ENCODE data around the gene GAK. TPM values are rescaled to one million over a fixed set of nuclear protein-coding genes. Genes with fewer than 3 reads are reported as not detected.

The GAK gene
- total and polyA plus RNA-seq, 4 donors = 27.4 to 69.7 (median 47.0) TPM

- 71% methylated on average over 24 of the region's 24 CpGs for WGBS
- DNase-seq (ENCODE audit: low spot score) = no peak
- Histone ChIP-seq H3K27ac (ENCODE audit: low read depth in 1 of 2, low read length in 2 of 2) (no peak overlapping the region), H3K4me1 (ENCODE audit: control insufficient read depth in 4 of 4, insufficient read depth in 4 of 4, low read length in 3 of 4) (peaks cover 2 to 8% (median 7%) of the 10 kb centered on the region in 4 donors), H3K27me3 (ENCODE audit: control insufficient read depth in 4 of 4, insufficient read depth in 4 of 4, low read length in 3 of 4) (no peaks in the 10 kb centered on the region), H3K4me3 (ENCODE audit: low read depth in 1 of 3, low read length in 3 of 3) (no peak overlapping the region), H3K9ac (ENCODE audit: low read depth in 1 of 2, low read length in 2 of 2) (no peak overlapping the region), H3K9me3 (ENCODE audit: control insufficient read depth in 4 of 4, low read length in 3 of 4) (no peaks in the 10 kb centered on the region), H3K36me3 (ENCODE audit: control insufficient read depth in 4 of 4, insufficient read depth in 3 of 4, low read depth in 1 of 4, low read length in 3 of 4) (no peaks in the 10 kb centered on the region)
- TF ChIP-seq ZBTB33 (IDR thresholded peaks at IDR 0.05) (no peak), RXRA (IDR thresholded peaks at IDR 0.05) (no peak), ATF3 (IDR thresholded peaks at IDR 0.05) (no peak), NR2F2 (IDR thresholded peaks at IDR 0.05) (no peak), TAF1 (conservative IDR thresholded peaks at IDR 0.05) (no peak)
Measured at GRCh38 chr4:822361-823175, 109.5 kb downstream of the GAK start.

- Histone ChIP-seq H3K27me3 (ENCODE audit: control insufficient read depth in 4 of 4, insufficient read depth in 4 of 4, low read length in 3 of 4) (no peaks in the 10 kb centered on the region), H3K36me3 (ENCODE audit: control insufficient read depth in 4 of 4, insufficient read depth in 3 of 4, low read depth in 1 of 4, low read length in 3 of 4) (no peaks in the 10 kb centered on the region), H3K9me3 (ENCODE audit: control insufficient read depth in 4 of 4, low read length in 3 of 4) (no peaks in the 10 kb centered on the region), H3K27ac (ENCODE audit: low read depth in 1 of 2, low read length in 2 of 2) (no peak overlapping the region), H3K9ac (ENCODE audit: low read depth in 1 of 2, low read length in 2 of 2) (no peak overlapping the region), H3K4me1 (ENCODE audit: control insufficient read depth in 4 of 4, insufficient read depth in 4 of 4, low read length in 3 of 4) (peaks cover 2 to 6% (median 5%) of the 10 kb centered on the region in 4 donors), H3K4me3 (ENCODE audit: low read depth in 1 of 3, low read length in 3 of 3) (no peak overlapping the region)
- no peak for DNase-seq (ENCODE audit: low spot score)
- TF ChIP-seq EGR1 (IDR thresholded peaks at IDR 0.05; ENCODE audit: low read depth in 2 of 2) (no peak), FOXA1 (IDR thresholded peaks at IDR 0.05) (no peak)
- WGBS = 91% methylated on average over 16 of the region's 16 CpGs
Measured at GRCh38 chr4:821631-822030, 110.5 kb downstream of the GAK start.

GRCh38 chr4:821181-821591 is 110.9 kb downstream of the GAK start:
- Histone ChIP-seq H3K27ac (ENCODE audit: low read depth in 1 of 2, low read length in 2 of 2) (no peak overlapping the region), H3K9ac (ENCODE audit: low read depth in 1 of 2, low read length in 2 of 2) (no peak overlapping the region), H3K4me1 (ENCODE audit: control insufficient read depth in 4 of 4, insufficient read depth in 4 of 4, low read length in 3 of 4) (peaks cover 2 to 6% (median 4%) of the 10 kb centered on the region in 4 donors), H3K4me3 (ENCODE audit: low read depth in 1 of 3, low read length in 3 of 3) (no peak overlapping the region), H3K9me3 (ENCODE audit: control insufficient read depth in 4 of 4, low read length in 3 of 4) (no peaks in the 10 kb centered on the region), H3K36me3 (ENCODE audit: control insufficient read depth in 4 of 4, insufficient read depth in 3 of 4, low read depth in 1 of 4, low read length in 3 of 4) (no peaks in the 10 kb centered on the region), H3K27me3 (ENCODE audit: control insufficient read depth in 4 of 4, insufficient read depth in 4 of 4, low read length in 3 of 4) (no peaks in the 10 kb centered on the region)
- DNase-seq (ENCODE audit: low spot score) = no peak
- WGBS = 89% methylated on average over 22 of the region's 22 CpGs
- TF ChIP-seq EGR1 (IDR thresholded peaks at IDR 0.05; ENCODE audit: low read depth in 2 of 2) = no peak
- TF ChIP-seq SP1 (IDR thresholded peaks at IDR 0.05) = no peak
- no peak for TF ChIP-seq NR2F2 (IDR thresholded peaks at IDR 0.05)
- TF ChIP-seq GABPA (IDR thresholded peaks at IDR 0.05 in 1 of 2, conservative IDR thresholded peaks at IDR 0.05 in 1 of 2) = no peak
- no peak for TF ChIP-seq RXRA (IDR thresholded peaks at IDR 0.05)
- TF ChIP-seq YY1 (IDR thresholded peaks at IDR 0.05) = no peak
- TF ChIP-seq FOXA2 (IDR thresholded peaks at IDR 0.05) = no peak
